ENCODE measurements around the gene UBTF. TPM values are rescaled to one million over a fixed set of nuclear protein-coding genes. Genes with fewer than 3 reads are reported as not detected.

UBTF gene
- total and polyA plus RNA-seq, 2 donors (not counting 1 experiment from before 2014, with no cell fraction given), result 43.1 to 179 TPM

- Histone ChIP-seq H2AFZ (ENCODE audit: insufficient read depth, low read depth, low read length, poor library complexity, severe bottlenecking) (peak within 1 kb of the TSS; percentile 81), H3K27me3 (replicated peaks in 1 of 4; ENCODE audit: control extremely low read depth in 1 of 4, control insufficient read depth in 3 of 4, insufficient read depth in 4 of 4, low read length in 3 of 4) (no peaks in the 10 kb centered on the region), H3K9me3 (ENCODE audit: control extremely low read depth in 1 of 3, control insufficient read depth in 2 of 3, insufficient read depth in 1 of 3, low read length in 2 of 3) (no peaks in the 10 kb centered on the region), H4K20me1 (ENCODE audit: control insufficient read depth, insufficient read depth, low read length, poor library complexity, severe bottlenecking) (peaks cover 20% of the 10 kb centered on the region), H3K36me3 (replicated peaks in 1 of 2; ENCODE audit: control extremely low read depth in 1 of 2, control insufficient read depth in 1 of 2, extremely low read depth in 1 of 2, insufficient read depth in 2 of 2, low read length in 1 of 2) (peaks cover 3 to 23% of the 10 kb centered on the region in 2 experiments), H3K27ac (ENCODE audit: low read length in 2 of 2) (peak within 1 kb of the TSS; percentile 89 to 90), H3K9ac (ENCODE audit: low read length) (peak within 1 kb of the TSS; percentile 79), H3K4me3 (ENCODE audit: control extremely low read depth in 1 of 5, extremely low read depth in 1 of 5, insufficient read depth in 1 of 5, low read depth in 2 of 5, low read length in 4 of 5) (peak within 1 kb of the TSS; percentile 66 to 83 (median 81)), H3K4me1 (ENCODE audit: control insufficient read depth in 2 of 2, insufficient read depth in 2 of 2, low read length in 2 of 2) (peaks cover 30 to 43% of the 10 kb centered on the region in 2 donors), H3K4me2 (replicated peaks; ENCODE audit: low read depth, low read length, poor library complexity, severe bottlenecking) (peak within 1 kb of the TSS; percentile 92), H3K79me2 (ENCODE audit: control insufficient read depth, insufficient read depth, low read length) (peaks cover 41% of the 10 kb centered on the region)
- intact Hi-C loops (cut with micrococcal nuclease), result loop anchor here (1.0 kb wide), 6 partner anchors 10 to 148 kb away; partner anchors contain the start of genes HROB, SLC25A39 and TMUB2
- DNase-seq (peak; percentile 100), ATAC-seq (ENCODE audit: low read depth) (peak; percentile 81)
- under 1% methylated on average over 89 of the region's 126 CpGs for WGBS (ENCODE audit: insufficient coverage)
- ChIA-PET CTCF (interaction anchor here (1.4 to 5.4 kb wide), 2 partner anchors 10 to 31 kb away, joined by 3 to 44 read pairs; no protein-coding TSS in a partner anchor), POLR2A (interaction anchor here (0.6 to 8.9 kb wide), 16 partner anchors 9 to 1440 kb away, joined by 3 to 100 read pairs (median 6); partner anchors contain the start of genes BRCA1, SLC25A39, TMUB2 and UBTF)
- TF ChIP-seq CTCF (IDR thresholded peaks at IDR 0.05) (no peak), EZH2 (IDR thresholded peaks at IDR 0.05; ENCODE audit: borderline replicate concordance, insufficient read depth, low read depth, low read length, poor library complexity, severe bottlenecking) (no peak)
- Mint-ChIP-seq H3K4me3 (peak within 1 kb of the TSS; percentile 88), H3K4me1 (peaks cover 46% of the 10 kb centered on the region), H3K27ac (peak within 1 kb of the TSS; percentile 95), H3K27me3 (no peaks in the 10 kb centered on the region), H3K9me3 (ENCODE audit: insufficient read depth) (no peaks in the 10 kb centered on the region)
These were observed 19.7 kb downstream of the UBTF start, which contains the start of gene ATXN7L3 for GRCh38 chr17:44199553-44200477. ATXN7L3 (minus strand) TSS chr17:44199884; CDS start chr17:44198070, 1,814 bp downstream.

All from B cell (primary cell).